GM21390 (cell line): ENCODE results near the gene NOXRED1.

Experiments used
- ATAC-seq: cut with Tn5 transposase; IDR thresholded peaks from one replicate; pipeline ENCODE4 v1.9.1; 2021; ENCODE audit not compliant: unreplicated experiment

Gene NOXRED1

GRCh38 chr14:77344377-77344996 is 78.8 kb downstream of the NOXRED1 start:
- no peak for ATAC-seq
